ENCODE results near the gene WHAMM.
"Not testable (repeated sequence)": the region's sequence is repeated elsewhere in the genome, so short reads cannot be mapped to it uniquely, and the experiment has no call there.

WHAMM gene, protein sequence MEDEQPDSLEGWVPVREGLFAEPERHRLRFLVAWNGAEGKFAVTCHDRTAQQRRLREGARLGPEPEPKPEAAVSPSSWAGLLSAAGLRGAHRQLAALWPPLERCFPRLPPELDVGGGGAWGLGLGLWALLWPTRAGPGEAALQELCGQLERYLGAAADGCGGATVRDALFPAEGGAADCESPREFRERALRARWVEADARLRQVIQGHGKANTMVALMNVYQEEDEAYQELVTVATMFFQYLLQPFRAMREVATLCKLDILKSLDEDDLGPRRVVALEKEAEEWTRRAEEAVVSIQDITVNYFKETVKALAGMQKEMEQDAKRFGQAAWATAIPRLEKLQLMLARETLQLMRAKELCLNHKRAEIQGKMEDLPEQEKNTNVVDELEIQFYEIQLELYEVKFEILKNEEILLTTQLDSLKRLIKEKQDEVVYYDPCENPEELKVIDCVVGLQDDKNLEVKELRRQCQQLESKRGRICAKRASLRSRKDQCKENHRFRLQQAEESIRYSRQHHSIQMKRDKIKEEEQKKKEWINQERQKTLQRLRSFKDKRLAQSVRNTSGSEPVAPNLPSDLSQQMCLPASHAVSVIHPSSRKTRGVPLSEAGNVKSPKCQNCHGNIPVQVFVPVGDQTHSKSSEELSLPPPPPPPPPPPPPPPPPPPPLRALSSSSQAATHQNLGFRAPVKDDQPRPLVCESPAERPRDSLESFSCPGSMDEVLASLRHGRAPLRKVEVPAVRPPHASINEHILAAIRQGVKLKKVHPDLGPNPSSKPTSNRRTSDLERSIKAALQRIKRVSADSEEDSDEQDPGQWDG
- total RNA-seq, result 191 reads per million, percentile 92 among the genes with 10 or more reads in this experiment

DNA sequence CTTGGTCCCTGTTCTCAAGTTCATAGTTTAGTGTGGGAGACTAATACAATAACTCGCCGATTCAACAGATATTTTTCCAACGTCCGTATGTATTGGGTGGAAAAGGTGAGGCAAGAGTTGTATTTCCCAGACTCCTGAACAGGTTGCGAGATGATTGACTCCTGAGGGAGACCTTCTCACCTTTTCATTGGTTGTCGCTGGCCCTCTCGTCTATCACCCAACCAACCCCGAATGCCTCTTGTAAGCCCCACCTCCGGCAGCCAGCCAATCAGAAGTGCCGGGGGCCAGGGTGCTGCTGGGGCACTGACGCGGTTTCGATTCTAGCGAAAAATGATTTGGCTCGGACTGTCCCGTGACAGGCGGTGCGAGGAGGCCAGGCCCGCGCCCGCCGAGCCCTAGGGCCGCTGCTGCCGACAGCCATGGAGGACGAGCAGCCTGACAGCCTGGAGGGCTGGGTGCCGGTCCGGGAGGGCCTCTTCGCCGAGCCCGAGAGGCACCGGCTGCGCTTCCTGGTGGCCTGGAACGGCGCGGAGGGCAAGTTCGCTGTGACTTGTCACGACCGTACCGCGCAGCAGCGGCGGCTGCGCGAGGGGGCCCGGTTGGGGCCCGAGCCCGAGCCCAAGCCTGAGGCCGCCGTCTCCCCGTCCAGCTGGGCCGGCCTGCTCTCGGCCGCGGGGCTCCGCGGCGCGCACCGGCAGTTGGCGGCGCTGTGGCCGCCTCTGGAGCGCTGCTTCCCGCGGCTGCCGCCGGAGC is at the start of gene WHAMM:
WHAMM (plus strand) TSS at position 321 of the 753 bp plus-strand sequence; CDS start at position 420, 99 bp downstream.
- DNase-seq, result peak; percentile 94

DNA sequence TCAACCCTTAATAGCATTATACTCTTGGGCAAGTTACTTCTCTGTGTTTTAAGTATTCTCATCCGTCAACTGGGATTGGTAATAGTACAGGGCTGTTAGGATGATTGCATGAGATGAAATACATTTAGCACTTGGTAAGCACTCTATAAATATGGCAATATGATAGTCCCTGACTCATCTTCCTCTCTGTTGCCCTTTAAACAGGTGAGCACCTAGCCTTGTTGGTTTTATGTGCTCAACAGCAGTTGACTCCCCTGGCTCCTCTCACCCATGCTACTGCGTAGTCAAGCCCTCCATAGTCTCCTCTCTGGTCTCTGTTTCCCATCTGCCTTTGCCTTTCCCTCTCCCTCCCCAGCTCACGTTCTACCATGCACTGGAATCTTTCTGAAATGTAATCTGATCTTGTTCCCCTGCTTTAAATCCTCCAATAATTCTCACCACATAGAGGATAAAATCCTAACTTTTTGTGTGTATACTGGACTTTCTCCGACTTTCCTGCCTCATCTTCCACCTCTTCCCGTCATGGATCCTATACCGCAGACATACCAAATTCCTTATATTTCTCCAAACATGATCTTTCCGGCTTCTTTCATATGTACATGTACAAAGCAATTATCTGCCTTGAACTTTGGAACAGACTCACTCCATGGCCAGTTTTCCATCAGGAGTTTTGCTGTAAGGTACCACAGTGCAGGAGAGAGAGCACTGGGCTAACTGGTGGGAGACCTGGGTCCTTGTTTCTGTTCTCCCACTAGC is 45.9 kb upstream of the WHAMM start:
- no peak for DNase-seq

DNA sequence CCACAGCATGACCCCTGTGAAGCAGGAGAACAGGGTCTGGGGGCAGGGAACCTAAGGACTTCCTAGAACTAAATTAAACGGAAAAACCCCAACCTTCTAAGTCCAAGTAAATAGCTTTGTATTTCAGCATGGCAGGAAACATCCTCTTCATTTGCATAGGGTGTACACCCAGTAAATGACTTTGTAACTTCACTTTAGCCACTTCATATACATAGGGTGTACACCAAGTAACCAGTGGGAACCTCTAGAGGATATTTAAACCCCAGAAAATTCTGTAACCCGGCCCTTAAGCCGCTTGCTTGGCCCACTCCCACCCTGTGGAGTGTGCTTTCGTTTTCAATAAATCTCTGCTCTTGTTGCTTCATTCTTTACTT is 45.3 kb upstream of the WHAMM start:
- no peak for DNase-seq

- no peak for DNase-seq
These were observed 44.7 kb upstream of the WHAMM start for GRCh38 chr15:82764740-82765139.

- DNase-seq, result not testable (repeated sequence)
These were observed 43.2 kb upstream of the WHAMM start for GRCh38 chr15:82766201-82766600.

DNA sequence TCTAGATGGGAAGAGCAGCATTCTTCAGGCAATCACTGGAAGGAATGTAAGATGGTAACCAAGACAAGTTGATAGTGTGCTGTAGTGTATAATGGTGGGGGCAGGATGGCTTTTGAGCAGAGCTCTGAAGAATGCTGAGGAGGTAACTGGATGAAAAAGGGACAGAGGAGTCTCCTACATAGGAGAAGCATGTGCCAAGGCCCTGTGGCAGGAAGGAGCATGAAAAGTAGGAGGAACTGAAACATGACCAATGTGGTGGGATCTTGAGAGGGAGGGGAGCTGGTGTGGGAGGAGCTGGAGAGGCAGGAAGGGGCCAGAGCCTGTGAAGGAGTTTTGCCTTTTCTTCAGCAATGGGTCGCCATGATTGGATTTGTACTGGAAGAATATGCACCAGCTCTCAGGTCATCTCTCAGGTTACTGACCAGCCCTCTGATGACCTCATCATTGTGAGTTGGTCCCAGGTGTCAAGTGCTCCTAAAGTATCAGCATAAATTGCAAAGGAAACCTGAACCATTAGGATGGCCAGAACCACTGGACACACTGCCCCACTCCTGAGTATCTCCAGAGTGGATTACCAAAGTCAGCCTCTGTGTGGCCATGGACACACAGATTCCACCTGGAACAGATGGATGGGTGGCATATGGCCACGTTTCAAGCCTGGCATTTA is 42.1 kb upstream of the WHAMM start:
- no peak for DNase-seq

GRCh38 chr15:82768414-82769054 is 40.9 kb upstream of the WHAMM start:
- no peak for DNase-seq

DNA sequence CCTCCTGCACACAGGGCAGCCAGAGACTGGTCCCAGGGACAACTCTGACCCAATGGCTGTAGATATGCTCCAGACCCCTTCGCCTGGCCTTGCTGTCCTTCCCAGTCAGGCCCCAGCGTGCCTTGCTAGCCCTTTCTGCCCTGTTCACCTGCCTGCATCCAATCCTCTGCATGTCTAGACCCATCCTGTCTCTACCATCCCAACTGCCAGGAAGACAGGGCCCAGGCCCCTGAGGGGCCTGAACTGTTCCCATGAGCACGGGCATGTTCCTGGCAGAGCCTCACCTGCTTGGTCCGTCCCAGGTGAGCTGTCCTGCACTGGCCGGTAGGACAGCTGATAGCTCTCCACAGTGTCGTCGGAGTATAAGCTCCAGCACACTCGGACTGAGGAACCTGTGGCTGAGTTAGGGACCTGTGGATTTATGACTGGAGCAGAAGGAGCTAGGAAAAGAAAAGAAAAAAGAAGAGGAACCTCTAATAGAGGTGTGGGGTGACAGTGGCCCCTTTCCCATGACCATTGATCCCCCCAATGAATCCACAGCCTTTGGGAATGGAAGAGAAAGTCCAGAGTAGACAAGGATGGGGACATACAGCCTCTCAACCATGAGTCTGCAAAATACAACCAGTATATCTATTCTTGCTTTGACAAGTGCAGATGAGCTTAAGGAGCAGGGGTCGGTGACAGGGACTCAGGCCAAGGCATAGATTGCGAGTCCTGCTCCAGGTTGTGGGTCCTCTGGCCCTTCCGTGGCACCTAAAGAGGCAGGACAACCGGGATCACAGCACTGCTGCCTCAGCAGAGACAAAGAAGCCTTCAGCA is 37.4 kb upstream of the WHAMM start:
- DNase-seq, result no peak

- no peak for DNase-seq
These were observed 34.9 kb upstream of the WHAMM start for GRCh38 chr15:82774496-82774895.

- no peak for DNase-seq
These were observed 30.7 kb upstream of the WHAMM start for GRCh38 chr15:82778755-82779154.

- DNase-seq, result no peak
These were observed 28.1 kb upstream of the WHAMM start for GRCh38 chr15:82781349-82781748.

GRCh38 chr15:82788496-82788895 is 20.9 kb upstream of the WHAMM start:
- DNase-seq, result no peak

- no peak for DNase-seq
These were observed 19.9 kb upstream of the WHAMM start for GRCh38 chr15:82789491-82789890.

DNA sequence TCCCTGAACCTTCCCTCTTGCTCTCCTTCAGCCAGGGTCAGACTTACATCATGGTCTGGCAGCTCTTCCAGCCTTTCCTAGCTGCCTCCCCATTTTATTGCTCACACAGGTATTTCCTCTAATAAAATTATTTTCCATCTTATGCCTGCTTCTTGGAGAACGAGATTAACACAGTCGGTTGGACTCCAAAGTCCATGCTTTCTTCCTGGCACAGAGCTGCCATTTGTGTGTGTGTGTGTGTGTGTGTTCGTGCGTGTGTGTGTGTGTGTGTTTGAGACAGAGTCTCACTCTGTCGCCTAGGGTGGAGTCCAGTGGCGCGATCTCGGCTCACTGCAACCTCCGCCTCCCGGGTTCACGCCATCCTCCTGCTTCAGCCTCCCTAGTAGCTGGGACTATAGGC is 19.1 kb upstream of the WHAMM start:
- DNase-seq, result no peak

DNA sequence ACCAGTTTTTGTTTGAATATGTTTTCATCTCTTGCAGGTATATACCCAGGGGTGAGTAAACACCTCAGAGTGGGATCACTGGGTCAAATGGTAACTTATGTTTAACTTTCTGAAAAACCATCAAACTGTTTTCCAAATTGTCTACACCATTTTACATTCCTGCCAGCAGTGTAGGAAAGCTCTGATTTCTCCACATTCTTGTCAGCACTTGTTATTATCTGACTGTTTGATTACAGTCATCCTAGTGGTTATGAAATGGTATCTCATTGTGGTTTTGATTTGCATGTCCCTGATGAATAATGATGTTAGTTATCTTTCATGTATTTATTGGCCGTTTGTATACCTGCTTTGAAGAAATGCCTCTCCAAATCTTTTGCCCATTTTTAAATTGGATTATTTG is 17.4 kb upstream of the WHAMM start:
- no peak for DNase-seq

DNA sequence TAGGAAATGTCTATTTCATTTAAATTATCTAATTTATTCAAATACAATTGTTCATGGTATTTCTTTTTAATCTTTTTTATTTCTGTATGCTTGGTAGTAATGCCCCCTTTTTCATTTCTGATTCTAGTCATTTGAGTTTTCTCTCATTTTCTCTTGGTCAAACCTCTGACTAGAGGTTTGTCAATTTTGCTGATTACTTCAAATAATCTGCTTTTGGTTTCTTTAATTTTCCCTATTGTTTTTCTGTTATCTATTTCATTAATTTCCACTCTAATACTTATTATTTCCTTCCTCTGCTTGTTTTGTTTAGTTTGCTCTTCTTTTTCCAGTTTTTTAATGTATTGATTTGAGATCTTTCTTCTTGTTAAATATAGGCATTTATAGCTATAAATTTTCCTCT is 15.7 kb upstream of the WHAMM start:
- DNase-seq, result no peak

- no peak for DNase-seq
These were observed 11.3 kb upstream of the WHAMM start for GRCh38 chr15:82798104-82798503.

DNA sequence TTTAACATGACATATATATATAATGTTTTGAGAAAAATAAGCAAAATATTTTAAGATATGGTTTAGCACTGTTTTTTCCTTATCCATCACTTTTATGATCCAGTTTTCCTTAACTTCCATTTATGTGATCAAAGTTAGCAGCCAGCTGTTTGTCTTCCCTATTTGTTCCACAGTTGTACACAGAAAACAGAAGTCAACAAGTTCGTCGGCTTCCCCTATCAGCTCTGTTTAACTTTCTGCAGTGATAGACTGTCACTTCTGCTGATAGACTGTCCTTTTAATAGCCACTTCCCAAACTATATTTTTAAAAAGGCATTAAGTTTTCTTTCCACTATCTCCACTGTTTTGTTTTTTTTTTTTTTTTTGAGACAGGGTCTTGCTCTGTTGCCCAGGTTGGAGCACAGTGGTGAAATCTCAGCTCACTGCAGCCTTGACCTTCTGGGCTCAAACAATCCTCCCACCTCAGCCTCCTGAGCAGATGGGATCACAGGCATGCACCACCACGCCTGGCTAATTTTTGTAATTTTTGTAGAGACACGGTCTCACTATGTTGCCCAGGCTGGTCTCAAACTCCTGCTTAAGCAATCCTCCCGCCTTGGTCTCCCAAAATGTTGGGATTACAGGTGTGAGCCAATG is 10.8 kb upstream of the WHAMM start:
- DNase-seq, result no peak

DNA sequence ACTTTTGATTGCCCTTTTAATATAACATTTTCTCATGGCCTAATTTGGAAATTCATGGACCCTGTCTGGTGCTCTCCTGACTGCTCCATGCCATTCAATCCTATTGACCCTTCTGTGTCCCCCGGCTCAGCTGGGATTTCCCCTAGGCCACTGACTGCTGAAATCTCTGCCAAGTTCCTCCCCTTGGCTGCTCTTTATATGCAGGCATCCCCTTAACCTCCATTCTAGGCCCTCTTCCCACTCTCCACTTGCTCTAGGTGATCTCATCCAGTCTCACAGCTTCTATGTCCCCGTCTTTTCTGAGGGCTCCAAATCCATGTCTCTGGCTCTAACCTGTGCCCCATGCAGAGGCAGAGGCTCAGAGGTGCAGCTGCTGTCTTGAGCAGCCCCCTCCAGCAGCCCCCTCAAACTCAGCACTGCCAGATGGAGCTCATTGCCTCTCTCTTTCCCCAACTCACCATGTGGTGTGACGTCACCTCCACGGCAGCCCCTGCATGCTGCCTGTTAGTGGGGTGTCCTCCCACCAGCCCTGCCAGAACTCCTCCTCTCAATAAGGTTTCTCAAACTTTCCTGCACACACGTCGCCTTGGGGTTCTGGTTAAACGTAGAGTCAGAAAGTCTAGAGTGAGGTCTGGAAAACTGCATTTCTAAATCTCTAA is 10.1 kb upstream of the WHAMM start:
- DNase-seq, result no peak

All from effector CD4-positive, alpha-beta T cell (primary cell).